Activated CD4-positive, alpha-beta T cell treated with anti-CD3 and anti-CD28 coated beads for 1 hour (primary cell): ENCODE measurements around the gene SLC27A6.
"Not testable (repeated sequence)": the region's sequence is repeated elsewhere in the genome, so short reads cannot be mapped to it uniquely, and the experiment has no call there.

Source experiments
- DNase-seq: peaks from one replicate; pipeline ENCODE4 v3.0.0-alpha.2; 2020

SLC27A6 gene

DNA sequence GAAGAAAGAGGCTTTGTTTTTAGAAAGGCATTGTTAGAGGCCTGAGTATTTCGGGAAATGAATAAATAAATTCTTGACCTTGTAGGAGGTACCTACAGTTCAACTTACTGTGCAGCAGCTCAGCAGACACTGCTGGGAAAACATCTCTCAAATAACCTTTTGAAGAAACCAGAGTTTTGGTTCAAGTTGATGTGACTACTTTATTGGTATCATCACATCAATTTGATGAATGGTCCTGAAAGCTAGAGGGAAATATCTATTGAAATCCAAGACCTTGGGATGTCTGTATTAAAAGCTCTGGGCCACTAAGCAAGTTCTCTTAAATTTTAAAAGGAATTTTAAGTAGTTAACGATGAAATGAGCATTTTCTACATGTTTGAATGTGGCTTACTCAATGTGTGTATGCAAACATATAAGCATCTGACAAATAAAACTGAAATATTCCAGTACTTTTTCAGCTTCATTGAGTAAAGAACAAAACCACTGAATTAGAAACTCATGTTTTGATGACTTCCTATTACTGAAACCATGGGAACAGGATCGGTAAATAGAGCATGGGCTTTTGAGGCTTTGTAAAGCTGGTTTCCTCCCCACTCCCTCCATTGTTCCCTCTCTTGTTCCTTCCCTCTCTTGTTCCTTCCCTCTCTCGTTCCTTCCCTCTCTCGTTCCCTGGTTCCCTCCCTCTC is 36.7 kb downstream of the SLC27A6 start:
- no peak for DNase-seq

DNA sequence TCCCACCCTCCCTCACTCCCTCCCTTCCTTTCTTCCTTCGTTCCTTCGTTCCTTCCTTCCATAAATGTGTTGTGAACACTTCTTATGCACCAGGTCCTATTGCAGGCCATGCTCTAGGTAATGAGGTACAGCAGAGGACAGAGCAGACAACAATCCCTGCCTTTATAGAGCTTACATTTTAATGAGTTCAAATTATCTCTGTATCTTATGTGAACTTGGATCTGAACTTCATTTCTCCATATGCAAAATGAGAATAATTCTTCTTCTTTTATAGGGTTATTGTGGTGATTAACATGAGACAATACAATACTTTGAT is 37.2 kb downstream of the SLC27A6 start:
- DNase-seq: no peak

DNA sequence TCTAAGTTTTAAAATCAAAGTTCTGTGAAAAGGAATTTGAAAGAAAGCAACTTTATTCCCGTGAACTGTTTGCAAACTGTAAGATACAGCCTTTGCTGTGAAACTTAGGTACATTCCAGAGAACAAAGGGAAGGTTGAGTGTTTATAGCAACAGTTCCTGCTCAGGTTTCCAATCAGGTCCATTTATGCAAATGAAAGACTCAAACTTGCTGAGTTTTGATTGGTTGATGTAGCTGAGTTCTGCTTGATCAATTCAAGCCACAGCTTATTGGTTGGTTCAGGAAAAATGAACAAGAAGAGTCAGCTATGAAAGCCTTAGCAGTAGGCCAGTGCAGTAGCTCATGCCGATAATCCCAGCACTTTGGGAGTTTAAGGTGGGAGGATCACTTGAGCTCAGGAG is 37.9 kb downstream of the SLC27A6 start:
- DNase-seq: no peak

DNA sequence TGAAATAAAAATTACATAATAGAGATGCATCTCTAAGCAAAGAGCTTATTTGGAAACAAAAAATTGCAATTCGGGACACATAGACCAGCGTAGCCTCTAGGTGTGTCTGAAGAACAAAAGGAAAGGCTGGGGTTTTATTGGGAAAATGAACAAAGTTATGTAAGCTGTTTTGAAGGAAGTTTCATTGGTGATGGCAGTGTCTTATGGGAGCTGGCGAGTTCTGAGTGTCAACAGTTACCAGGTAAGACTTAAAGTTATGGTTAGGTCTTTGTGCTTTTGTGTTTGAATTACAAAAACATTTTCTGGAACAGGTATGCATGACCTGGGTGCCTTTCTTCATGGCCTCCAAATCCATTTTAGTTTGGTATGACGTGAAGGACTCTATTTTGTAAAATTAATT is 48.9 kb downstream of the SLC27A6 start:
- DNase-seq: no peak

DNA sequence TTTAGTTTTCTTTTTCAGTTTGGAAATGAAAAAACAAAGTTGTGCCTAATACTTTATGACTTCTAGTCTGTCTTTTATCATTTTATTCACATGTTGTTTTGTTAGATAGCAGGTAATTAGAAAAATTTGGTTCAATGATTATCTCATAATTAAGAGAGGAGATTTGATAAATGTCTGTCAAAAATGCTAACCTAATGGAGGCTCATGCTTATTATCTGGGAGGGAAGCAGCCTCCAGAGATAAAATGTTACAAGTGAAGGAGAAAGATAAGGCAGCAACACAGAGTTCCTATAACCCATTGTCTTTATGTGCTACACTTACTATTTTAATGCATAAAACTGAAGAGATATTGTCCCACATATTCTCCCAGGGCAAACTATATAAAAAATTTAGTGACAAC is 53.5 kb downstream of the SLC27A6 start:
- no peak for DNase-seq

DNA sequence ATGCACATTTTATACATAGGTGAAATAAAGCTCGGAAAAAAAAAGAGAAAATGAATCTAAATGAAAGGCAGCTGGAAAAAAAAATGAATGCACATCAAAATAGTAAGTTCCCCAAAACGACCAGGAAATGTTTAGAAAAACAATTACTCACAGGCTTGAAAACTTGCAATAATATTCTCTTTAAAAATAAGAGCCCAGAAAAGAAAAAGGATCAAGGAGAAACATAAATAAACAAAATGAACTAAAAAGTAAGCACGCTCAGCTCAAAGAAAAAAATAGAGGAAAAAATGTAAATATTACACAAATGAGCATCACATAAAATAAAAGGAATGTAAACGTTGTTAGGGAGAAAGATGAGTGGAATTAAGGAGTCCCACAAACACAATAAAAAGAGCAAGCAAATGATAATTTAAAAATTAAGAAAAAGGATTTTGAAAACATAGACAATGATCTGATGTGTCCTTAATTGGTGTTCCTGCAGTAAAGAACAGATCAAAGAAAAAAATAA is 54.2 kb downstream of the SLC27A6 start:
- DNase-seq: no peak

DNA sequence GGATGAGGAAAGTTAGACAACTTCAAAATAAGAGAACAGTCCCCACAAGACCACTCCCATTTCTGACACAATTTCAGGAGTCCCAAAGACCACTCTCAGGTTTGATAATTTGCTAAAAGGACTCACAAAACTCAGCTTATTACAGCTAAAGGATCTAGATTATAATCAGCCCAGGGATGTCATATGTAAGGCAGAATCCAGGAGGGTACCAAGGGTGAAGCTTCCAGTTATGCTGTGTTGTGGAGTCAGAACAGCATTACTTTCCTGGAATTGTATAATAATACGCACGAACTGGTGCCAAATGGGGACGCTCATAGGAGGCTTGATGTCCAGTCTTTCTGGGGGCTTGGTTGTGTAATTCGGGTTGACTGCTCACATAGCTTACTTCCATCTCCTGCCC is 55.4 kb downstream of the SLC27A6 start:
- DNase-seq: no peak

DNA sequence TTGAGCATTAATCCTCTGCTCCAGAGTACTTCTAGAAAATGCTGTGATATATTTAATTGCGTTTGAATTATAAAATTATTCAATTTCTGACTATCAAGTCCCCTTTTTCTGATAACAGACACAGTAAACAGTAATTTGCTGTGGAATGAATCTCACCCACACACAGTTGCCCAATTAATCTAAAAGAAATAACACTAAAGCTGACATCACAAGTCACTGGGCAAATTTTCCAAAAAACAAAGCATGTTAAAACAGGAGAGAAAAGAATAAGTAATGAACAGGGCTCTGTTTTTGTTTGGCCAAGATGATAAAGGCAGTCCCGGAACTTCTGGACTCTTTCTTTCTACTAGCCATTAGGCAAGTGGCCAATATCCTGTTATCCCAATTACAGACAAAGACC is 56.5 kb downstream of the SLC27A6 start:
- DNase-seq: no peak

DNA sequence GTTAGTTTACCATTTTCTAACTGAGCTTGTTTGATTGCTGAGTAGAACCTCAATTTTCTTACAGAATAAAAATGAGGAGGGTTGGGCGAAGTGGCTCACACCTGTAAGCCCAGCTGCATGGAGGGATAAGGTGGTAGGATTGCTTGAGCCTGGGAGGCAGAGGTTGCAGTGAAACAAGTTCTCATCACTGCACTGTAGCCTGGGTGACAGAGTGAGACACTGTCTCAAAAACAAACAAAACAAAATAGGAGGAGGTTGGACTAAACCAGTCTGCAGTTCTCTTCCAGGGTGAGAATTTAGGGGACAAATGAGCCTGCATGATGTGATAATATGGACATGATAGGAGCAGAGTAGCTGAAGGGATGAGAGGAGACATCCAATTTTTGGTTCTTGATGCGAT is 57.3 kb downstream of the SLC27A6 start:
- no peak for DNase-seq

DNA sequence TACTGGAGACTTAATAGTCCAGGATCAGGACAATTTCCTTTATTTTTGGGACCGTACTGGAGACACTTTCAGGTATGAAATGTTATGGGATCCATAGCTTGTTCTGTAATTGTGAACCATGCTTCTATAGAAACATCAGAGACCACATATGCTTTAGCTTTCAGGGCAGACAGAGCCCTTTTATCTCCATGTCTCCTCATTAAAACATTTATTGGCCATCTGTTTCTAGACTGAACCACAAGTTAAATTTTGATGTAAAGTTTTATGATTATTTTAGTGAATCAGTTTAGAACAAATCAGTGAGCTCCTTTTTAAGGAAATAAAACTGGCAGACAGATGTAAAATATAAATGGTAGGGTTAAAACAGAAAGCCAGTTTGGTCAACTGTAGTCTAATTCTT is 62.0 kb downstream of the SLC27A6 start:
- DNase-seq: no peak

DNA sequence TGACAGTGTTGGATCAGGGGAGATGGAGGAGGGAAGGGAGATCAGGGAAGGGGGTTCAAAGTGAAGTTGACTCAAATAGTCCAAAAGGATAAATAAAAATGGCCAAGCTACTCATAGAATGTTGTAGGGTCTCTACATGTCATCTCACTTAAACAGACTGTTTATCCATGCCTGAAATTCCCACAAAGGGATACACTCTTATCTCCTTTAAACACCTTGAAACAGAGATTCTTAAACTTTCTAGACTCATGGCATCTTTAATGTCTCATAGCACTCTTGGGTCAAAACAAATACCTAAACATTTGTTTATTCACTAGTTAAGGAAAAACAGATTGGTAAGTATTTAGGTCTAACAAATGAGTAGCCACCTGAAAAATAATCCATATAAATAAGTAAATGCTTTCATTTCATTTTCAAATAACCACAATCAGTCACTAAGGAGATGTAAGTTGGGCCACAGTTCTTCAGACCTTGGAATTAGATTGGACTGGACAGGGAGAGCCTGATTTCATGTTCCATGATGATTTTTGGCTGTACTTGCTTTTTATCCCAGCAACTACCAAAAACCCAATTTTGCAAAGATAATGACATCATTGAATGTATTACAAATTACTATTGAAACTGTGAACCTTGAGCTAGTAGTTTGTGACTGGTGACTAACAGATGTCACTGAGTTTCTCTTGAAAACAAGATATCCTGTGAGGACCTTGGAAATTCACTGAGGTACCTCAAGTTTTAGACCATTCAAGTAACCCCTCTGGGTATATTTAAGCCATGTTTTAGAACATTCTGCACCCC is 66.8 kb downstream of the SLC27A6 start:
- DNase-seq: no peak

DNA sequence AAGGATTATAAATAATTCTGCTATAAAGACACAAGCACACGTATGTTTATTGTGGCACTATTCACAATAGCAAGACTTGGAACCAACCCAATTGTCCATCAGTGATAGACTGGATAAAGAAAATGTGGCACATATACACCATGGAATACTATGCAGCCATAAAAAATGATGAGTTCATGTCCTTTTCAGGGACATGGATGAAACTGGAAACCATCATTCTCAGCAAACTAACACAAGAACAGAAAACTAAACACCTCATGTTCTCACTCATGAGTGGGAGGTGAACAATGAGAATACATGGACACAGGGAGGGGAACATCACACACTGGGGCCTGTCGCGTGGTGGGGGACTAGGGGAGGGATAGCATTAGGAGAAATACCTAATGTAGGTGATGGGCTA is 71.0 kb downstream of the SLC27A6 start:
- DNase-seq: not testable (repeated sequence)

DNA sequence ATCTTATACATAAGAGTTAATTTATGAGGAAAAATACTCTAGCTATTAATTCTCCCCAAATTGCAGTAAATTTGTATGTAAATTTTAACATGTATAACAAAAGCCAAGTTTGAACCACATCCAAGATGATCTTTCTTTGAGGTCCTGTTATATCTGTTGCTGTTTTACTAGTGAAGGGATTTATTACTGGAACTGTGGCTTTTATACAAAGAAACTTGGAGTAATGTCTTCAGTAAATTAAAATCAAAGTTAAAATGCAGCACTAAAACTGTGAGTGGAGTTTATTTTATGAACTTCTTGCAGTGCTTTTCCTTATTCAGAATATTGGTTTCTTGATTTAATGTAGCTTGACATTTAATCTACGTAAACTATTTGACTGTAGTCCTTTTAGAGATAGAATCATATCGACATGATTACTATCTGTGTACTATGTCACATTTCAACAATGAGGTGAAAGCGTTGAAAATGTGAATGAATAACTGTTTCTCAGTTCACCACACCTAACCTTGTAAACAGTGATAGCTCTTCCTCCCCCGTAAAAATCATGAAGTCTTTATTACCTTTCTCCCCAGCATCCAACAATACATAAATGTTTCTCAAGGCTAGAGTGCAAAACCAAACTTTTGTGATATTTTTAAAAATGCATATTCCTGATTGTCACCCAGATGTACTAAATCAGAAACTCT is 76.1 kb downstream of the SLC27A6 start:
- no peak for DNase-seq

DNA sequence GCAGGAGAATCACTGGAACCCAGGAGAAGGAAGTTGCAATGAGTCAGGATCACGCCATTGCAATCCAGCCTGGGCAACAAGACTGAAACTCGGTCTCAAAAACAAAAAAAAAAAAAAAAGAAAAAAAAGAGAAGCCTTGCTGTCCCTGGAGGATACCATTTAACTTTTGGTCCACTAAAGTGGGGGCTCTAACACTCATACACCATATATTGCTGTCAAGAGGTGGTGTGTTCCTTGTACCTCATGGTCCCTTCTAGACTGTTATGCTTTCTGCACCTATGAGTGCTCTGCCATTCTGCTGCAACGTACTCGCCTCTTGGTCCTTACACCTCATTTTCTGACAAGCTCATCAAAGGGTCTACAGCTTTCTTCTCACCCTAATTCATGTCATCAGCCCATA is 77.0 kb downstream of the SLC27A6 start:
- DNase-seq: no peak

DNA sequence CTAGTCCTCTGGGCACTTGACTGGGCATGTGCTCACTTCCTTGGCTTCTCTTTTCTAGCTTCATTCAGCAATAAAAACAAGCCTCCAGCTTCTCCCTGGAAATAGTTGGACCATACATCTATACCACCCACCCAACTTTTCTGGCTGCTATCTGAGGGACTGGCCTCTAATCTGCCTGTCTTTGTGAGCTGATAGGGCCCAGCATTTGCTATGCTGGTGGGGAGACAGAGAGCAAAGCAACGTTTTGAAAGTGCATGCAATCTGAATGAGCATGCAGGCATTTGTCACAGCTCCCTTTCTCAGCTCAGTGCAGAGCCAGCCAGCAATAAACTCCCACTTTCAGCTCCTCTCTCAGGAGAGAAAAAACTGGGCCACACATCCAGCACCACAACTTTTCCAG is 78.6 kb downstream of the SLC27A6 start:
- no peak for DNase-seq

DNA sequence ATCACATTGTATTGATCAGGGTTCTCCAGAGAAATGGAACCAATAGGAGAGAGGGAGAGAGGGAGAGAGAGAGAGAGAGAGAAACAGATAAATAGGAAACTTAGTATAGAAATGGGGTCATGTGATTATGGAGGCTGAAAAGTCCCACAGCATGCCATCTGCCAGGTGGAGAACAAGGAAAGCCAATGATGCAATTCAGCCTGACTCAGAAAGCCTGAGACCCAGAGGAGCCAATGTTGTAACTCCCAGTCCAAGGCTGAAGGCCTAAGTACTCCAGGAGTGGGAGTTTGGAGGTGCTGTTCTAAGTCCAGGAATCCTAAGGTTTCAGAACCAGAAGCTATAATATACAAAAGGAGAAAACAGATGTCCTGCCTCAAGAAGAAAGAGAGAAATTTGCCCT is 80.9 kb downstream of the SLC27A6 start:
- no peak for DNase-seq

DNA sequence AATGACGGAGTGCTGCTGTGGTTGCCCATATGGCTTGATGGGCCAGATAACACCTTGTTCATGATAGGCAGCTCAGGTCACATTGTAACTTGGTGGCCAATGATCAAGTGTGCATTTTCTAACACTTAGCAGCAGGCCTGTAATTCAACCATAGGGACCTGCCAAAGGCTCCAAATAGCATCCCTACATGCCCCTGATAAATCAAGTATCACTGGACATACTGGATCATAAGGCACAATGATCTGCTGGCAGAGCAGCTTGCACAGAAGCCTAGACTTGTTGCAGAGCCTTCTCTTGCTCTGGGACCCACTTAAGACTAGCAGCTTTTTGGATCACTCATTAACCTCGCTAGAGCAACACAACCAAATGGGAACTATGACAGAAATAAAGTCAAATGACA is 83.2 kb downstream of the SLC27A6 start:
- no peak for DNase-seq

DNA sequence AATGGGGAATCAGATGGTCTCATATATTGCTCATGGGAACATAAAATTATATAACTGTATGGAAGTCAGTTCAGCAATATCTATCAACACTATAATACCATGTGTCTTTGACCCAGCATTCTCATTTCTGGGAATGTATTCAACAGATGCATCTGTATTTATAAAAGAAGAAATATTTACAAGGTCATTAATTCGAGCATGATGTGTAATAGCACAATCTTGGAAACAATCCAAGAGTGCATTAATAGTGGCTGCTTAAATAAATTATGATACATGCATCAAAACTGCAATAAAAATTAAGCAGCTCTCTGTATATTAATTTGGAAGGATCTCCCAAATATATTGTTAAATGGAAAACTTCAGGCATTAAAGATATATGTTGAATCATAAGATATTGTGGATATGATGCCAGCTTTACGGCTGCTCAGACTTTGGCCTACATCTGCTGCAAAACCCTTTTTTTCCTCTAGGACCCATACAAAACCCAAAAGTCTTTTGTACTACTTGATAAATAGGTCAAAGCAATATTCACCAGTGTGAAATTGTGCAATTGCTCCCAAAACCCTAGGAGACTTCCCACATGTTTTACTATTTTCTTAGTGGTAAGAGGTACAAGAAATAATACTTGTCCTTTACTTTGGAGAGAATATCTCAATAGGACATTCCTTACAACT is 84.0 kb downstream of the SLC27A6 start:
- DNase-seq: no peak

DNA sequence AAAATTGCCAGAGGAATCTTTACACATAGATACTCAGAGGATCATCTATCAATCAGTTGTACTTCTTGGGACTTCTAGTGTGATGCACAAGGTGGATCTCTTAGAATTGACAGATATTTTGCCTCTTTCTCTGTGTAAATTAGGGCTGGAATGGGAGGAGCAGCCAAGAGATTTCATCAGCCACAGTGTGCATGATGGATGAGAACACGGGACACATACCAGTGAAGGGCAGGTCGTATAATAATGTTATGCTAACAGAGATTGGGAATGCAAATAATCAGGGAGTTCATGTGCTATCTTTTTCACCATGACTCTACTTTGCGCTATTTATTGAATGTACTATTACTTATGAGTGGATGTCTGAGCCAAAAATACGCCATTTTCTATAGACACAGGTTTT is 86.0 kb downstream of the SLC27A6 start:
- DNase-seq: no peak

DNA sequence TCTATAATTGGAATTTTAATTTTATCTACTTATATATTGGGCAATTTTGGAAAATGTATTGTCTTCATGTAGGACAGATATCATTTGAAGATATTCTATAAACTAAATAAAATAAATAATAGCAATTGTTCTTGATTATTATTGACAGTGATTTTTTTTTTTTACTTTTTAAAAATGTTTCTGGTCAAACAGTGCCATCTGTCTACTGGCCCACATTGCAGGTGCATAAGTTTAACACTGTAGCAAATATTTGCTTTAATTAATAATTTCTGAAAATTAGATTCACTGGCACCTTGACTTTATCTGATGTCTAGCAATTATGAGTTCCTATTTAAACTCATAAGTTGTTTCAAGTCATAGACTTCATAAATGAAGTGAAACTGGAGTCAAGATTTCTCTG is 88.2 kb downstream of the SLC27A6 start:
- DNase-seq: no peak

DNA sequence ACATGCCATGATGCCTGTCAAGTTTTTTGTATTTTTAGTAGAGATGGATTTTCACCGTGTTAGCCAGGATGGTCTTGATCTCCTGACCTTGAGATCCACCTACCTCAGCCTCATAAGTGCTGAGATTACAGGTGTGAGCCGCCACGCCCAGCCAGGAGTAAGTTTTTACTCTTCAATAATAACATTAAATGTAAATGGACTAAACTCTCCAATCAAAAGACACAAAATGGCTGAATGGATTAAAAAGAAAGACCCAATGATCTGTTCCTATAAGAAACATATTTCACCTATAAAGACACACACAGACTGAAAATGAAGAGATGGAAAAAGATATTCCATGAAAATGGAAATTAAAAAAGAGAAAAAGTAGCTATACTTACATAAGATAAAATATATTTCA is 92.0 kb downstream of the SLC27A6 start:
- no peak for DNase-seq

DNA sequence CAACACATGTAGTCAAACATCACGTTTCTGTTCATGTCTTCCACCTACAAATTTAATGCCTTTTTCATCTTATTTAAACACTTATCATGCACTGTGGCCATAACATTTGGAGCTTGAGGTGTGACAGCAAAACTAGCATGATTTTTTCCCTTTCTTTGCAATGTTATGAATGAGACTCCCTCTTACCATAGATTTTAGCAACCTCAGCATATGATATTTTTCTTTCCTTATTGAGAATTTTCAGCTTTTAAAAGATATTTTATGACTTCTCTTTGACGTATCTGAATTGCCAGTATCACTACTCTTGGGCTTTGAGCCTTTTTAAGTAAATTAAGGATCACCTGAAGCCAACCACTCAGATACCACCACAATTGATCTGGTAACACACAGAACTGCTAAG is 96.6 kb downstream of the SLC27A6 start:
- no peak for DNase-seq

DNA sequence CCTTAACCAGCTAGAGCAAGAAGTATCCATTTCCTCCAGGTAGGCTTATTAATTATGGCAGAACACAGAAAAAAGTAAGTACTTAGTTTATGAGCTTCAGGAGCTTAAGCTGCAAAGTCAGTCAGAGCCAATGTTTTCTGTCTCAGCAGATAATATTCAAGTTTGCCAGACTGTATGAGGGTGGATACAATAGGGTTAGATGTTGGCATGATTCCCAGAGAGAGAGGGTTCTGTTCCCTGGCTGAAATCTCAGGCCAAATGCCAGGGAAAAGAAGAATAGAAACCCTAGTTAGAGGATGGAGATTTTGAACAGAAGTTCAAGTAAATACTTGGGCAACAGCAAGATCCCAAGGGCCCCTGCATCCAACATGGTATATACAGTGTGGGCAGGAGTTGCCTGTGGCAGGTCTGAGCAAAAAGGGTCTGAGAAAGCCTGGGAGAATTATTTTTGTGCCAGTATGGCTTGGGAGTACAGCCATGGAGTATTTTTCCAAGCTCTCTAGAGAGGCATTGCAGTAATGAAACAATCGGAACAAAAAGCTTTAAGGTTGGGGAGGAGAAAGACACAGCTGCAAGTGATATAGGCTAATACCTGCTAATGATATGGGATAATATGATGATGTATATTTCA is 98.3 kb downstream of the SLC27A6 start:
- no peak for DNase-seq
